Transverse colon (tissue), 4 donors: ENCODE measurements around the gene BRMS1. TPM values are rescaled to one million over a fixed set of nuclear protein-coding genes. Genes with fewer than 3 reads are reported as not detected.

Experiments used
- DNase-seq: peaks from one replicate; pipeline ENCODE4 v3.0.0-alpha.2; 2019
- H3K27ac ChIP-seq, 4 donors: fragments of 200-600 bp; sonication (generic); 2 replicates each; pipeline ENCODE4 v1.5.1; 2016 to 2018; ENCODE audit warnings: inconsistent platforms in 4 of 4
- H3K27me3 ChIP-seq: fragments of 200-600 bp; sonication (generic); 2 replicates; pipeline ENCODE4 v1.5.1; 2017; ENCODE audit warnings: inconsistent platforms
- H3K36me3 ChIP-seq, 4 donors: fragments of 200-600 bp; sonication (generic); 2 replicates each; pipeline ENCODE4 v1.5.1; 2017 to 2019; ENCODE audit warnings: inconsistent platforms in 4 of 4
- H3K4me1 ChIP-seq, 4 donors: fragments of 200-600 bp; sonication (generic); 2 replicates each; pipeline ENCODE4 v1.5.1; 2017 to 2020; ENCODE audit warnings: inconsistent platforms in 4 of 4
- H3K4me3 ChIP-seq, 4 donors: fragments of 200-600 bp; sonication (generic); 1 replicate in 1 of 4; 2 replicates in 3 of 4; pipeline versions ENCODE4 v1.5.1 to v1.6.1; 2017 to 2019; ENCODE audit warnings: inconsistent platforms in 4 of 4
- H3K9me3 ChIP-seq, 2 donors: fragments of 200-600 bp; sonication (generic); 2 replicates each; pipeline ENCODE4 v1.5.1; 2017 to 2019; ENCODE audit warnings: inconsistent platforms in 2 of 2
- EP300 ChIP-seq: sonication (generic); formaldehyde crosslinking; IDR thresholded peaks from one replicate; pipeline ENCODE4 v1.6.1; 2017; ENCODE audit warnings: antibody characterized with exemption, low read depth
- POLR2A ChIP-seq: fragments of 450-650 bp; IDR thresholded peaks from one replicate; pipeline ENCODE4 v1.6.1; 2016; ENCODE audit warnings: antibody characterized with exemption, mild to moderate bottlenecking, moderate library complexity
- POLR2AphosphoS5 ChIP-seq, 3 donors: sonication (generic); formaldehyde crosslinking; IDR thresholded peaks; one replicate each; pipeline ENCODE4 v1.6.1; 2016; ENCODE audit warnings: antibody characterized with exemption in 3 of 3
- WGBS, 2 donors: methylation state at CpG; one replicate each; pipeline ENCODE4 v1.1.5; 2018; ENCODE audit warnings: low coverage in 1 of 2; 5-methylcytosine and 5-hydroxymethylcytosine counted together
- in situ Hi-C, 4 donors: fragments of 200-750 bp; cut with MboI; loops; one replicate each; pipeline versions ENCODE4 v1.15.0 to v1.15.1; 2017; ENCODE audit warnings: low sequenced_read_pairs in 3 of 4, low pct_ligation_motif_present in 1 of 4, low pct_unique_long_range_greater_than_20kb in 1 of 4
- intact Hi-C: fragments of 100-400 bp; cut with DNase I; formaldehyde crosslinking; loops from one replicate; pipeline ENCODE4 v1.15.1; 2023; ENCODE audit warnings: low total_unique reads
- total RNA-seq, 4 donors: library from RNA; depleted of rRNA; stranded (reverse); fragments of >200 nt; gene quantifications; one replicate each; pipeline ENCODE4 v1.1.0, GENCODE V29; 2016
- TF ChIP-seq, protein P1 (sequence below), 5 experiments: fragments of 200-600 bp in 3 of 5; fragments of 450-650 bp in 2 of 5; sonication (generic) in 3 of 5; IDR thresholded peaks; 1 replicate in 2 of 5; 2 replicates in 3 of 5; pipeline ENCODE4 v1.5.1; 2016 to 2017; ENCODE audit warnings: antibody characterized with exemption in 5 of 5, inconsistent platforms in 3 of 5, mild to moderate bottlenecking in 2 of 5, moderate library complexity in 1 of 5

BRMS1 gene
- total RNA-seq, 4 donors from 2014 or later = 34.0 to 178 (median 63.1) TPM

DNA sequence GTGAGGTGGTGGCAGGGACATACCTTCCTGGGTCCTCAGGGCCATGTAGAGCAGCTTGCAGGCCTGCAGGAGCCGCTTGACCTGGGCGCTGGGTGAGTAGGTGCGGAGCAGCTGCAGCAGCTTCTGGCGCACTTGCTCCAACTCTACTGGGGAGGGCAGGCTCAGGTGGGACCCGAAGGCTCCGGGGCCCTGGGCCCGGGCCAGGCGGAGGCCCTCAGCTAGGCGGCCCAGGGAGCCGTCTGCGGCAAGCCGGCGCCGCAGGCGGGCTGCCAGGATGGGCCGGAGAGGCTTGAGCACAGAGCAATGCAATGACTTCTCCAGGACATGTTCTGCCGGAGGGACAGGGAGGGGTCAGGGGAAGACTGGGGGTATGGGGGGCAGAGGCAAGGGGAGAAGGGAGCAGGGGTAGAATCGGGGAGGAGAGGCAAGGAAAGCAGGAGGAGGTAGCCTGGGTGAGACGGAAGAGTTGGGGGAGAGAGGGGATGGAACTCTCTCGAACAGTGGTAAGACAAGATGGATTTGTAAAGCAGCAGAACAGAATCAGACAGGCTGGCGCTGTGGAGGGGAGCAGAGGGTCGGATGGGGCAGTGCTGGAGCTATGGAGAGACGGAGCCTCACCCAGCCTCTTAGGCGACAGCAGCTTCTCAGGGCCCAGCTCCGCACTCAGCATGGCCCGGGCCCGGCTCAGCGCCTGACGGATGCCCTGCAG is 10.9 kb downstream of the BRMS1 start:
- in situ Hi-C loops = no loop called here
- H3K27ac ChIP-seq = no peak overlapping the region
- no peaks in the 10 kb centered on the region for H3K36me3 ChIP-seq
- H3K27me3 ChIP-seq = no peaks in the 10 kb centered on the region
- H3K4me1 ChIP-seq = peaks cover 12 to 26% (median 21%) of the 10 kb centered on the region in 4 donors
- no peak for DNase-seq
- no peaks in the 10 kb centered on the region for H3K9me3 ChIP-seq
- WGBS, 2 donors = 90% methylated on average over 29 of the region's 29 CpGs; no CpG with 5 or more reads in 1 of the 2 donors
- TF ChIP-seq POLR2AphosphoS5 (IDR thresholded peaks at IDR 0.05) (no peak), EP300 (no peak), POLR2A (no peak)
- TF ChIP-seq, protein P1, sequence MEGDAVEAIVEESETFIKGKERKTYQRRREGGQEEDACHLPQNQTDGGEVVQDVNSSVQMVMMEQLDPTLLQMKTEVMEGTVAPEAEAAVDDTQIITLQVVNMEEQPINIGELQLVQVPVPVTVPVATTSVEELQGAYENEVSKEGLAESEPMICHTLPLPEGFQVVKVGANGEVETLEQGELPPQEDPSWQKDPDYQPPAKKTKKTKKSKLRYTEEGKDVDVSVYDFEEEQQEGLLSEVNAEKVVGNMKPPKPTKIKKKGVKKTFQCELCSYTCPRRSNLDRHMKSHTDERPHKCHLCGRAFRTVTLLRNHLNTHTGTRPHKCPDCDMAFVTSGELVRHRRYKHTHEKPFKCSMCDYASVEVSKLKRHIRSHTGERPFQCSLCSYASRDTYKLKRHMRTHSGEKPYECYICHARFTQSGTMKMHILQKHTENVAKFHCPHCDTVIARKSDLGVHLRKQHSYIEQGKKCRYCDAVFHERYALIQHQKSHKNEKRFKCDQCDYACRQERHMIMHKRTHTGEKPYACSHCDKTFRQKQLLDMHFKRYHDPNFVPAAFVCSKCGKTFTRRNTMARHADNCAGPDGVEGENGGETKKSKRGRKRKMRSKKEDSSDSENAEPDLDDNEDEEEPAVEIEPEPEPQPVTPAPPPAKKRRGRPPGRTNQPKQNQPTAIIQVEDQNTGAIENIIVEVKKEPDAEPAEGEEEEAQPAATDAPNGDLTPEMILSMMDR (IDR thresholded peaks at IDR 0.05) = no peak
- intact Hi-C loops = no loop called here
- H3K4me3 ChIP-seq = no peak overlapping the region

GRCh38 chr11:66333220-66333877 is 11.6 kb downstream of the BRMS1 start:
- Histone ChIP-seq H3K9me3 (no peaks in the 10 kb centered on the region), H3K27ac (no peak overlapping the region), H3K36me3 (no peaks in the 10 kb centered on the region), H3K27me3 (no peaks in the 10 kb centered on the region), H3K4me1 (peaks cover 16 to 33% (median 26%) of the 10 kb centered on the region in 4 donors), H3K4me3 (no peak overlapping the region)
- WGBS, 2 donors = 93% methylated on average over 17 of the region's 19 CpGs; no CpG with 5 or more reads in 1 of the 2 donors
- in situ Hi-C loops = no loop called here
- TF ChIP-seq EP300 = no peak
- TF ChIP-seq POLR2A = no peak
- TF ChIP-seq, protein P1 (IDR thresholded peaks at IDR 0.05) = no peak
- no peak for TF ChIP-seq POLR2AphosphoS5 (IDR thresholded peaks at IDR 0.05)
- intact Hi-C loops = no loop called here
- no peak for DNase-seq

- peaks cover 16 to 38% (median 29%) of the 10 kb centered on the region in 4 donors for H3K4me1 ChIP-seq
- H3K9me3 ChIP-seq = no peaks in the 10 kb centered on the region
- no peaks in the 10 kb centered on the region for H3K36me3 ChIP-seq
- TF ChIP-seq, protein P1 (IDR thresholded peaks at IDR 0.05) = no peak
- TF ChIP-seq POLR2A (no peak), EP300 (no peak), POLR2AphosphoS5 (IDR thresholded peaks at IDR 0.05) (no peak)
- intact Hi-C loops (no loop called here), in situ Hi-C loops (no loop called here)
- H3K4me3 ChIP-seq = no peak overlapping the region
- no peak overlapping the region for H3K27ac ChIP-seq
- no peak for DNase-seq
- H3K27me3 ChIP-seq = no peaks in the 10 kb centered on the region
- 81 to 100% methylated on average over 3 to 16 of the region's 18 CpGs for WGBS, 2 donors
Measured at GRCh38 chr11:66332371-66333219, 12.3 kb downstream of the BRMS1 start.
